NT2/D1 (cell line): Measurements from ENCODE around the gene RELCH.

Source experiments
- DNase-seq: peaks from one replicate; pipeline ENCODE4 v3.0.0-alpha.2; 2011; ENCODE audit warnings: low read depth, low spot score
- H3K27me3 ChIP-seq: 2 replicates; pipeline ENCODE4 v1.6.0; 2011; ENCODE audit warnings: mild to moderate bottlenecking; ENCODE audit not compliant: insufficient read length, insufficient read depth
- H3K36me3 ChIP-seq: 2 replicates; pipeline ENCODE4 v1.6.1; 2011; ENCODE audit warnings: mild to moderate bottlenecking, low read length, mixed read lengths; ENCODE audit not compliant: insufficient read depth, insufficient read length
- H3K4me1 ChIP-seq: 2 replicates; pipeline ENCODE4 v1.5.1; 2011; ENCODE audit not compliant: insufficient read depth, insufficient read length
- H3K4me3 ChIP-seq: 2 replicates; pipeline ENCODE4 v1.5.1; 2011; ENCODE audit warnings: low read depth; ENCODE audit not compliant: insufficient read length
- H3K9ac ChIP-seq: 2 replicates; pipeline ENCODE4 v1.6.0; 2011; ENCODE audit warnings: low read depth; ENCODE audit not compliant: insufficient read length
- H3K9me3 ChIP-seq: 2 replicates; pipeline ENCODE4 v1.5.1; 2011; ENCODE audit warnings: mild to moderate bottlenecking, low read length; ENCODE audit not compliant: insufficient read depth
- SUZ12 ChIP-seq: IDR thresholded peaks from 2 replicates; pipeline ENCODE4 v1.6.1; 2011; ENCODE audit not compliant: insufficient read length, insufficient read depth; ENCODE audit errors: extremely low read depth
- YY1 ChIP-seq: IDR thresholded peaks from 2 replicates; pipeline ENCODE4 v1.6.1; 2011; ENCODE audit not compliant: insufficient read length, insufficient read depth
- ZNF274 ChIP-seq: IDR thresholded peaks from 2 replicates; pipeline ENCODE4 v1.6.1; 2011; ENCODE audit warnings: mild to moderate bottlenecking, low read depth, low read length

Gene RELCH

DNA sequence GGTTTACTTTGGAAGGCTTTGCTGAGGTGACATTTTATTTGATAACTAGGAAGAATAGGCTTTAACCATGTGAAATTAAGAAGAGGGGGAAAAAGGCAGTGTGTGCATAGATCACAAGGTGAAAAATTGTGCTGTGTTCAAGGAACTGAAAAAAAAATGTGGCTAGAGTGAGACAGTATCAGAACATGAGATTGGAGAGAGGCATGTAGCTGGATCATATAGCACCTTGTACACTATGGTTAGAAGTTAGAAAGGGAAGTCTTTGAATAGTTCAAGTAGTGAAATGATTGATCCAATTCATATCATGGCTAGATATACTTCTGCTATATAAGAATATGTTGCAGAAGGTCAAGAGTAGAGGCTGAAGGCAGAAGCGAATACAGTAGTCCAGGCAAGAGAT, 125.8 kb downstream of the RELCH start:
- TF ChIP-seq YY1 (no peak), SUZ12 (no peak), ZNF274 (no peak)
- no peak overlapping the region for H3K4me3 ChIP-seq
- peaks cover 4% of the 10 kb centered on the region for H3K36me3 ChIP-seq
- DNase-seq, result no peak
- no peaks in the 10 kb centered on the region for H3K4me1 ChIP-seq
- no peaks in the 10 kb centered on the region for H3K9me3 ChIP-seq
- no peaks in the 10 kb centered on the region for H3K27me3 ChIP-seq
- no peak overlapping the region for H3K9ac ChIP-seq

DNA sequence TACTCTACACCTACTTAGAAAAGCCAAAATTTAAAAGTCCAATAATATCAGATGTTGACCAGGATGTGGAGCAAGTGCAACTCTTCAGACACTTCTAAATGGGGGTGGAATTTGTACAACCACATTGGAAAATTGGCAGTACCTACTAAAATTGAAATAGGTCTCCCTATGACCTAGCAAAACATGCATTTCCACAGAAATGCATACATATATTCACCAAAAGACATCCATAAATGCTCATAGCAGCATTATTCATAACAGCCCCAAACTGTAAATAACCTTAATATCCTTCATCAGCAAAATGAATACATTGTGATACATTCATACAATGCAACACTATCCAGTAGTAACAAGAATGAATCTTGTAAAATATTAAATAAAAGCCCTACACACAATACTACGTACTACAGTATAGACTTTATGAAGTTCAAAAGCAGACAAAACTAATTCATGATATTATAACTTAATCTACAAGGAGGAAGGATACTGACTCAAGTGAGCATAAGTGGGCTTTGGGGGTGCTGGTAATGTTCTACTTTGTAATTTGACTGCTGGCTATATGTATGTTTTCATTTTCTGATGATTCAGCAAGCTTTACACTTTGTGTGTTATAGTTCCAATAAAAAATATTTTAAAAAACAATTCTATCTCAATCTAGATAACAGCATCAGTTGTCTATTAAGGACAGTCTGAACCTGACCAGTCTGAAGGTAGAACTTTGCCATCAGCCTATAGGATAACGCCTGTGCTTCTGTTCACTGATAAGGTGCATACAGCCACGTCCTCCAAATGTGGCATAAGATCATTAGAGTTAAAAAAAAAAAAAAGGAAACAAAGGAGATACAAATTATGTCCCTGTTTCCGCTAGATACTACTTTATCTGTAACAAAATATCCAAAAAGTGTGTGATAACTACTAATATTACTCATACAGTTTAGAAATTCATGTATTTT, 131.4 kb downstream of the RELCH start:
- Histone ChIP-seq H3K9ac (no peak overlapping the region), H3K4me3 (no peak overlapping the region), H3K9me3 (no peaks in the 10 kb centered on the region), H3K27me3 (no peaks in the 10 kb centered on the region), H3K36me3 (no peaks in the 10 kb centered on the region), H3K4me1 (no peaks in the 10 kb centered on the region)
- TF ChIP-seq ZNF274 (no peak), YY1 (no peak)
- DNase-seq, result no peak

DNA sequence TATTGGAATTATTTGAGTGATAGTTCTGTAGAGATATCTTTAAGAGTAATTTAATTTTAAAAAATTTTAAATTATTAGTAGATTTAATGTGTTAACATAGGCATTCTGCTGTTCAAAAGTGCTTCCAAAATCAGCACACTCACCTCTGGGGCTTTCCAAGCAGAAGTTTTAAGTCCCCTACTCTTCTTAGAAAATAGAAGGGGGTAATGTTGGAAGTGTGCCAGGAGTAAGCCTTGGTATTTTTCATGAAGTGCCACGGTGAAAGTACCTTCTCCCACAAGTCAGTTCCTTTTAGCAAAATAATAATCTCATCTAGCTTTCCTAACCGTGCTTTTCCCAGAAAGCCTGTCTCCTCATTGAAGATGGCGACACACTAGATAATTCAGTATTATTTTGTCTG, 134.1 kb downstream of the RELCH start:
- DNase-seq, result no peak
- no peak overlapping the region for H3K4me3 ChIP-seq
- TF ChIP-seq YY1 (no peak), SUZ12 (no peak), ZNF274 (no peak)

DNA sequence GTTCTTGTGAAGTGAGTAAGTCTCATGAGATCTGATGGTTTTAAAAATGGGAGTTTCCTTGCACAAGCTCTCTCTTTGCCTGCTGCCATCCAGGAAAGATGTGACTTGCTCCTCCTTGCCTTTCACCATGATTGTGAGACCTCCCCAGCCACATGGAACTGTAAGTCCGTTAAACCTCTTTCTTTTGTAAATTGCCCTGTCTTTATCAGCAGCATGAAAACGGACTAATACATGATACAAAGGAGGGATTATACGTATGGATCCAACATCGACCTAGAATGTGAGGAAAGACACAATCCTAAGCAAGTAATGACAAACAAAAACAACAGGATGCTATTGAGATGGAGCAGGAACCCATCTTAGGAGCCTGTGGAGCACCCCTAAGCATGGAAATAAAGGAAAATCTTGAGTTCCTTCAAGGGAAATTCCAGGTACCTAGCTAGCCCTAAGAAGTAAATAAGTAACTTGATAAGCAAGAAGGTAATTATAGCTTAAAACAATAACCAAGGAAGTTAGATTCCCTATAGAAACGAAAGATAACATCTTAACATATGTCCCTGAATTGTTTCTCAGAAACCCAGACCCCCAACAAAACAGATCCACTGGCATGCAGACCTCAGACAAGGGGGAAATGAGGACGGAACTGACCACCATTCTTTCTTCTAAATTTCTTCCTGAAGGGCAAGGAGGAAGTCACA, 136.6 kb downstream of the RELCH start:
- Histone ChIP-seq H3K4me3 (no peak overlapping the region), H3K9me3 (no peaks in the 10 kb centered on the region), H3K4me1 (no peaks in the 10 kb centered on the region), H3K27me3 (peaks cover 33% of the 10 kb centered on the region), H3K9ac (no peak overlapping the region), H3K36me3 (no peaks in the 10 kb centered on the region)
- TF ChIP-seq SUZ12 (no peak), ZNF274 (no peak), YY1 (no peak)
- peak; percentile 61 for DNase-seq

More for the DNA sequence above, 134.1 kb downstream of the RELCH start:
- H3K9me3 ChIP-seq, result no peaks in the 10 kb centered on the region
- no peak overlapping the region for H3K9ac ChIP-seq
- no peaks in the 10 kb centered on the region for H3K4me1 ChIP-seq
- peaks cover 13% of the 10 kb centered on the region for H3K27me3 ChIP-seq
- H3K36me3 ChIP-seq, result no peaks in the 10 kb centered on the region

DNA sequence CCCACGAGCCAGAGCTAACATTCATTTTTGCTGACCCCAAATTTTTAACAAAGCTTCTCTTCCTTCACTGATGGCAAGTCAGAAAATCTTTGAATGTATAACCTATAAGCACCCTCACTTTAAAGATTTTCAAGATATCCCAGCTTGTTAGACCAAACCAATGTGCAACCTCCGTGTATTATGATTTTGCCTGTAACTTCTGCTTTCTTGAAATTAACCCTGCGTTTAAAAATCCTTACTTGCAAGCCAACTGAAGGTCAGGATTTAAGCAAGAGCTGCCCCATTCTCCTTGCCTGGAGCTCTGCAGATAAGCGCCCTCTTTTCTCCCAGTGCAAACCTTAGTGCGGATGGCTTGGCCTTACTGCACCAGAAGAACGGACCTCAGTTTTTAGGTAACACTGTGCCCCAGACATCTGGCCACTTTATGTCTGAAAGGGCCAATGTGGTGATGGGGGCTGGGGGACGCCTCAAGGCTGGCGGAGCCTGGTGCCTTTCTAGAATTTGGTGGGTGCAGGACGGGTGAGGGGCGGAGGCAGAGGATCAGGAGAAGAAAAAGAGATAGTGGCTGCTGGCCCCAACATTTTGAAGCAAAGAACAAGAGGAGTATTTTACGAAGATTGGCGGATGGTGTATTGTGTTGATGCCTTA, 137.2 kb downstream of the RELCH start:
- H3K27me3 ChIP-seq, result peaks cover 33% of the 10 kb centered on the region
- DNase-seq, result no peak
- H3K9me3 ChIP-seq, result no peaks in the 10 kb centered on the region
- TF ChIP-seq YY1 (no peak), SUZ12 (no peak), ZNF274 (no peak)
- H3K36me3 ChIP-seq, result no peaks in the 10 kb centered on the region
- peak overlapping the region; percentile 32 for H3K9ac ChIP-seq
- no peaks in the 10 kb centered on the region for H3K4me1 ChIP-seq
- H3K4me3 ChIP-seq, result peak overlapping the region; percentile 30

DNA sequence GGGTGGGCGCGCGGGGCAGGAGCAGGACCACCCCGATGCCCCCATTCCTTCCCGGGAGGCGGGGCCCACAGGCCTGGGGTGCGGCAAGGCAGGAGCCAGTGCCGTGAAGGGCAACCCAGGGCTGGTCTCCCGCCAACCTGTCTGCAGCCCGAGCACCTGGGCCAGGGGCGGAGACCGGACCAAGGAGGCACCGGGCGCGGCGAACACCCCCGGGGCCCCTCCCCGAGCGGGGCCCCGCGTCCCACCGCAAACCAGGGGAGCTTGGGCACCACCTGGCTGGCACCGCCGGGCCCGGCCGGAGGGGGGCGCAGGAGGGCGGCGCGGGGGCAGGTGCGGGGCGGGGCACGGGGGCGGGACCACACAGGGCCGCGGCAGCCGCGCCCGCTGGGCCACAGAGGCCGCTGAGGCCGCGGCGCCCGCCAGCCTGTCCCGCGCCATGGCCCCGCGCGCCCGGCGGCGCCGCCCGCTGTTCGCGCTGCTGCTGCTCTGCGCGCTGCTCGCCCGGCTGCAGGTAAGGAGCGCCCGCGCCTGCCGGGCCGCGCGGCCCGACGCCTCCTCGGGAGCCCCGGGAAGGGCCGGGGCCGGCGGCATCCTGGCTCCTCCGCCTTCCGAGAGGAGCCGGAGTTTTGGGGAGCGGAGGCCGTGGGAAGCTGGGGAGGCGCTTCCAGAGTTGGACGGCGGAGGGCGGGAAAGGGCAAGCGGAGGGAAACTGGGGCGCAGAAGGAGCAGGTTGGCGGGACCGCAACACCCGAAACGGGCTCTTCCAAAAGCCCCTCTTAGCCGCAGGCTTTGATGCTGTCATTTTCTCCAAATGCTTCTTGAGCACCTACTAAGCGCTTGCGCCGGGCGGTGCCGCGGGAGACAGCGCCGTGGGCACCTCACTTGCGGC, 138.1 kb downstream of the RELCH start, which contains the start of gene TNFRSF11A:
TSS of gene TNFRSF11A (plus strand) at position 394 of the 889 bp plus-strand sequence. CDS start at position 437, 43 bp downstream.
- H3K27me3 ChIP-seq, result peaks cover 33% of the 10 kb centered on the region
- TF ChIP-seq YY1 (no peak), SUZ12 (no peak), ZNF274 (no peak)
- peak within 1 kb of the TSS; percentile 79 for H3K9ac ChIP-seq
- H3K4me1 ChIP-seq, result peaks cover 5% of the 10 kb centered on the region
- H3K36me3 ChIP-seq, result no peaks in the 10 kb centered on the region
- no peaks in the 10 kb centered on the region for H3K9me3 ChIP-seq
- no peak for DNase-seq
- peak within 1 kb of the TSS; percentile 71 for H3K4me3 ChIP-seq
